Mesenchymal stem cell (in vitro differentiated cells and primary cell): Measurements from ENCODE around the gene DCLK1.
A peak's percentile ranks its signal among the peaks of the same experiment; 100 is the strongest.

Source experiments
- DNase-seq: peaks from one replicate; pipeline ENCODE4 v3.0.0-alpha.2; 2013
- H2AFZ ChIP-seq: one replicate; pipeline ENCODE4 v1.6.1; 2013; ENCODE audit warnings: low read depth, mild to moderate bottlenecking, control low read depth, inconsistent platforms, low read length, moderate library complexity
- H2AK5ac ChIP-seq: 2 replicates; pipeline ENCODE4 v1.6.1; 2013; ENCODE audit warnings: low read length, moderate library complexity, mild to moderate bottlenecking, inconsistent platforms; ENCODE audit not compliant: severe bottlenecking
- H2BK120ac ChIP-seq: one replicate; pipeline ENCODE4 v1.6.1; 2013; ENCODE audit warnings: low read depth, mild to moderate bottlenecking, inconsistent platforms, low read length, moderate library complexity
- H2BK12ac ChIP-seq, 2 experiments: one replicate each; pipeline ENCODE4 v1.6.1; 2013; ENCODE audit warnings: inconsistent platforms in 2 of 2, low read length in 2 of 2, mild to moderate bottlenecking in 2 of 2, moderate library complexity in 2 of 2, control low read depth in 1 of 2
- H2BK15ac ChIP-seq: one replicate; pipeline ENCODE4 v1.6.1; 2013; ENCODE audit warnings: mild to moderate bottlenecking, low read depth, inconsistent platforms; ENCODE audit not compliant: poor library complexity, severe bottlenecking
- H2BK5ac ChIP-seq: 2 replicates; pipeline ENCODE4 v1.6.1; 2013; ENCODE audit warnings: low read depth, mild to moderate bottlenecking, low read length, control low read depth, inconsistent platforms; ENCODE audit not compliant: poor library complexity, severe bottlenecking
- H3K14ac ChIP-seq, 2 experiments: one replicate each; pipeline ENCODE4 v1.6.1; 2013; ENCODE audit warnings: inconsistent platforms in 2 of 2, low read length in 2 of 2, control low read depth in 1 of 2, mild to moderate bottlenecking in 1 of 2, moderate library complexity in 1 of 2
- H3K18ac ChIP-seq, 2 experiments: one replicate each; pipeline ENCODE4 v1.6.1; 2013; ENCODE audit warnings: inconsistent platforms in 2 of 2, low read length in 2 of 2, control low read depth in 1 of 2, low read depth in 1 of 2, mild to moderate bottlenecking in 1 of 2
- H3K23ac ChIP-seq, 2 experiments: one replicate each; pipeline ENCODE4 v1.6.1; 2013; ENCODE audit warnings: inconsistent platforms in 2 of 2, low read length in 2 of 2, mild to moderate bottlenecking in 2 of 2, moderate library complexity in 2 of 2, control low read depth in 1 of 2
- H3K27ac ChIP-seq: 2 replicates; pipeline ENCODE4 v1.5.1; 2013; ENCODE audit warnings: mild to moderate bottlenecking, moderate library complexity, low read length, control low read depth, inconsistent platforms; ENCODE audit not compliant: poor library complexity, severe bottlenecking
- H3K27me3 ChIP-seq, 2 experiments: 2 replicates each; pipeline versions ENCODE4 v1.6.1 to v1.7.0; 2013; ENCODE audit warnings: low read length in 2 of 2, mild to moderate bottlenecking in 2 of 2, moderate library complexity in 2 of 2, control low read depth in 1 of 2, inconsistent platforms in 1 of 2; ENCODE audit not compliant: control insufficient read depth in 1 of 2, insufficient read depth in 1 of 2
- H3K36me3 ChIP-seq, 2 experiments: 2 replicates each; pipeline versions ENCODE4 v1.6.1 to v1.7.0; 2013; ENCODE audit warnings: low read length in 2 of 2, control low read depth in 1 of 2, inconsistent platforms in 1 of 2, low read depth in 1 of 2, mild to moderate bottlenecking in 1 of 2; ENCODE audit not compliant: insufficient read depth in 2 of 2, control insufficient read depth in 1 of 2
- H3K4ac ChIP-seq, 2 experiments: one replicate each; pipeline ENCODE4 v1.6.1; 2013; ENCODE audit warnings: inconsistent platforms in 2 of 2, low read length in 2 of 2, mild to moderate bottlenecking in 2 of 2, moderate library complexity in 2 of 2, control low read depth in 1 of 2, low read depth in 1 of 2
- H3K4me1 ChIP-seq: 2 replicates; pipeline ENCODE4 v1.6.1; 2013; ENCODE audit warnings: low read depth, low read length, control low read depth; ENCODE audit not compliant: control insufficient read depth, insufficient read depth
- H3K4me2 ChIP-seq: 2 replicates; pipeline ENCODE4 v1.6.1; 2013; ENCODE audit warnings: low read length, mild to moderate bottlenecking, inconsistent platforms; ENCODE audit not compliant: poor library complexity, severe bottlenecking
- H3K4me3 ChIP-seq, 2 experiments: 2 replicates each; pipeline versions ENCODE4 v1.5.1 to v1.7.0; 2013; ENCODE audit warnings: low read length in 2 of 2, mild to moderate bottlenecking in 2 of 2, control low read depth in 1 of 2, low read depth in 1 of 2; ENCODE audit not compliant: insufficient read depth in 1 of 2
- H3K79me1 ChIP-seq: replicated peaks from 2 replicates; pipeline ENCODE4 v1.6.1; 2013; ENCODE audit warnings: mild to moderate bottlenecking, control low read depth, low read length, inconsistent platforms; ENCODE audit not compliant: poor library complexity, severe bottlenecking
- H3K9ac ChIP-seq: 2 replicates; pipeline ENCODE4 v1.7.0; 2013; ENCODE audit warnings: mild to moderate bottlenecking, low read length, moderate library complexity
- H3K9me3 ChIP-seq: 2 replicates; pipeline ENCODE4 v1.7.0; 2013; ENCODE audit warnings: mild to moderate bottlenecking, low read length; ENCODE audit not compliant: control insufficient read depth
- H4K8ac ChIP-seq: one replicate; pipeline ENCODE4 v1.6.1; 2013; ENCODE audit warnings: inconsistent platforms, mild to moderate bottlenecking, low read length, moderate library complexity
- H4K91ac ChIP-seq: one replicate; pipeline ENCODE4 v1.6.1; 2013; ENCODE audit warnings: mild to moderate bottlenecking, low read length, inconsistent platforms
- WGBS: methylation state at CpG from one replicate; pipeline ENCODE4 v1.1.7; 2013; ENCODE audit warnings: mixed read lengths; 5-methylcytosine and 5-hydroxymethylcytosine counted together

The DCLK1 gene

GRCh38 chr13:36129539-36129938 lies 1.6 kb downstream of the DCLK1 start:
- Histone ChIP-seq H2BK12ac (no peak overlapping the region), H2BK15ac (no peak overlapping the region), H3K4me3 (peak overlapping the region in 1 of 2 experiments; percentile 92), H3K36me3 (peaks cover 0 to 14% of the 10 kb centered on the region in 2 experiments), H3K9ac (peak overlapping the region; percentile 83), H2BK5ac (no peak overlapping the region), H3K4ac (no peak overlapping the region), H3K4me2 (no peak overlapping the region), H3K14ac (no peak overlapping the region), H3K27ac (no peak overlapping the region), H4K8ac (no peak overlapping the region), H3K9me3 (no peaks in the 10 kb centered on the region), H2AK5ac (no peak overlapping the region), H3K4me1 (peaks cover 14% of the 10 kb centered on the region), H2BK120ac (no peak overlapping the region), H3K27me3 (peaks cover 0 to 44% of the 10 kb centered on the region in 2 experiments), H4K91ac (no peak overlapping the region), H3K18ac (no peak overlapping the region), H2AFZ (no peak overlapping the region), H3K79me1 (no peaks in the 10 kb centered on the region), H3K23ac (no peak overlapping the region)
- 85% methylated on average over 4 of the region's 4 CpGs for WGBS
- DNase-seq, result no peak

- Histone ChIP-seq H4K91ac (no peak overlapping the region), H2BK5ac (no peak overlapping the region), H3K4me1 (peaks cover 12% of the 10 kb centered on the region), H2AFZ (no peak overlapping the region), H3K9ac (peak overlapping the region; percentile 29), H3K4me3 (peak overlapping the region in 1 of 2 experiments; percentile 29), H2BK120ac (no peak overlapping the region), H3K79me1 (no peaks in the 10 kb centered on the region), H3K14ac (no peak overlapping the region), H2AK5ac (no peak overlapping the region), H3K4me2 (no peak overlapping the region), H3K18ac (no peak overlapping the region), H4K8ac (no peak overlapping the region), H3K4ac (no peak overlapping the region), H3K27ac (no peak overlapping the region), H2BK15ac (no peak overlapping the region), H2BK12ac (no peak overlapping the region), H3K9me3 (no peaks in the 10 kb centered on the region), H3K36me3 (peaks cover 0 to 31% of the 10 kb centered on the region in 2 experiments), H3K27me3 (peaks cover 0 to 37% of the 10 kb centered on the region in 2 experiments), H3K23ac (no peak overlapping the region)
- WGBS, result 86% methylated on average over 2 of the region's 3 CpGs
- no peak for DNase-seq
Observed at GRCh38 chr13:36126491-36126890, 4.7 kb downstream of the DCLK1 start.

- Histone ChIP-seq H4K91ac (no peak overlapping the region), H3K18ac (no peak overlapping the region), H3K9ac (no peak overlapping the region), H3K23ac (no peak overlapping the region), H2BK12ac (no peak overlapping the region), H3K79me1 (no peaks in the 10 kb centered on the region), H3K14ac (no peak overlapping the region), H3K27me3 (peaks cover 0 to 34% of the 10 kb centered on the region in 2 experiments), H2AK5ac (no peak overlapping the region), H2BK120ac (no peak overlapping the region), H3K4me1 (peaks cover 6% of the 10 kb centered on the region), H3K27ac (no peak overlapping the region), H3K4me3 (no peak overlapping the region), H3K36me3 (peaks cover 0 to 38% of the 10 kb centered on the region in 2 experiments), H2BK15ac (no peak overlapping the region), H3K9me3 (no peaks in the 10 kb centered on the region), H2BK5ac (no peak overlapping the region), H3K4me2 (no peak overlapping the region), H3K4ac (no peak overlapping the region), H4K8ac (no peak overlapping the region), H2AFZ (no peak overlapping the region)
- WGBS, result 93% methylated on average over 20 of the region's 28 CpGs
- DNase-seq, result no peak
Observed at GRCh38 chr13:36125841-36126240, 5.3 kb downstream of the DCLK1 start.

GRCh38 chr13:36124236-36124822 lies 6.9 kb downstream of the DCLK1 start:
- peaks cover 0 to 20% of the 10 kb centered on the region in 2 experiments for H3K27me3 ChIP-seq

More at GRCh38 chr13:36124236-36124822, 6.9 kb downstream of the DCLK1 start:
- Histone ChIP-seq H3K4me3 (peak overlapping the region in 1 of 2 experiments; percentile 22), H2BK15ac (no peak overlapping the region), H2BK120ac (no peak overlapping the region), H3K36me3 (peaks cover 0 to 50% of the 10 kb centered on the region in 2 experiments), H3K9me3 (no peaks in the 10 kb centered on the region), H2AFZ (no peak overlapping the region), H2BK5ac (no peak overlapping the region), H3K79me1 (no peaks in the 10 kb centered on the region), H2AK5ac (no peak overlapping the region), H3K18ac (no peak overlapping the region), H3K23ac (no peak overlapping the region), H2BK12ac (no peak overlapping the region), H3K4me1 (no peaks in the 10 kb centered on the region), H3K14ac (no peak overlapping the region), H4K8ac (no peak overlapping the region), H3K4me2 (no peak overlapping the region), H4K91ac (no peak overlapping the region), H3K4ac (no peak overlapping the region), H3K27ac (no peak overlapping the region), H3K9ac (no peak overlapping the region)
- DNase-seq, result no peak
- WGBS, result 77% methylated on average over 6 of the region's 6 CpGs
